Measurements from ENCODE around the gene MOSMO.

GRCh38 chr16:22088642-22089041 is 80.7 kb downstream of the MOSMO start:
- TF ChIP-seq, protein P1, sequence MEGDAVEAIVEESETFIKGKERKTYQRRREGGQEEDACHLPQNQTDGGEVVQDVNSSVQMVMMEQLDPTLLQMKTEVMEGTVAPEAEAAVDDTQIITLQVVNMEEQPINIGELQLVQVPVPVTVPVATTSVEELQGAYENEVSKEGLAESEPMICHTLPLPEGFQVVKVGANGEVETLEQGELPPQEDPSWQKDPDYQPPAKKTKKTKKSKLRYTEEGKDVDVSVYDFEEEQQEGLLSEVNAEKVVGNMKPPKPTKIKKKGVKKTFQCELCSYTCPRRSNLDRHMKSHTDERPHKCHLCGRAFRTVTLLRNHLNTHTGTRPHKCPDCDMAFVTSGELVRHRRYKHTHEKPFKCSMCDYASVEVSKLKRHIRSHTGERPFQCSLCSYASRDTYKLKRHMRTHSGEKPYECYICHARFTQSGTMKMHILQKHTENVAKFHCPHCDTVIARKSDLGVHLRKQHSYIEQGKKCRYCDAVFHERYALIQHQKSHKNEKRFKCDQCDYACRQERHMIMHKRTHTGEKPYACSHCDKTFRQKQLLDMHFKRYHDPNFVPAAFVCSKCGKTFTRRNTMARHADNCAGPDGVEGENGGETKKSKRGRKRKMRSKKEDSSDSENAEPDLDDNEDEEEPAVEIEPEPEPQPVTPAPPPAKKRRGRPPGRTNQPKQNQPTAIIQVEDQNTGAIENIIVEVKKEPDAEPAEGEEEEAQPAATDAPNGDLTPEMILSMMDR (conservative IDR thresholded peaks at IDR 0.05): no peak
- TF ChIP-seq EZH2 (IDR thresholded peaks at IDR 0.05; ENCODE audit: low read depth): no peak

Data from PC-9 (cell line).